HCT116 (cell line): ENCODE measurements around the gene MERTK.

Experiments
- CTCF ChIP-seq, 3 experiments: fragments of 200-600 bp in 1 of 3; sonication (generic) in 1 of 3; IDR thresholded peaks in 2 of 3; conservative IDR thresholded peaks in 1 of 3; 2 replicates each; pipeline ENCODE4 v1.5.1; 2012 to 2017; ENCODE audit warnings: low read depth in 2 of 3, low read length in 2 of 3, antibody characterized with exemption in 1 of 3, borderline replicate concordance in 1 of 3, control low read depth in 1 of 3, mild to moderate bottlenecking in 1 of 3, mixed read lengths in 1 of 3, mixed run types in 1 of 3, moderate library complexity in 1 of 3; ENCODE audit not compliant: insufficient read depth in 1 of 3
- MAX ChIP-seq: IDR thresholded peaks from 2 replicates; pipeline ENCODE4 v1.6.1; 2012
- POLR2A ChIP-seq: IDR thresholded peaks from 2 replicates; pipeline ENCODE4 v1.7.0; 2011; ENCODE audit warnings: borderline replicate concordance; ENCODE audit not compliant: insufficient read depth, insufficient read length; ENCODE audit errors: extremely low read depth
- SIN3A ChIP-seq: IDR thresholded peaks from 2 replicates; pipeline ENCODE4 v1.6.1; 2012; ENCODE audit warnings: low read depth
- SRF ChIP-seq: IDR thresholded peaks from 2 replicates; pipeline ENCODE4 v1.6.1; 2012; ENCODE audit warnings: low read depth
- YY1 ChIP-seq: IDR thresholded peaks from 2 replicates; pipeline ENCODE4 v1.6.1; 2011; ENCODE audit warnings: low read length, low read depth, moderate library complexity, mild to moderate bottlenecking; ENCODE audit not compliant: insufficient replicate concordance; ENCODE audit errors: extremely low read depth

- TF ChIP-seq CTCF (IDR thresholded peaks at IDR 0.05 in 2 of 3, conservative IDR thresholded peaks at IDR 0.05 in 1 of 3; ENCODE audit: borderline replicate concordance in 1 of 3, insufficient read depth in 1 of 3, low read depth in 2 of 3, low read length in 2 of 3), result no peak
- no peak for TF ChIP-seq POLR2A
- no peak for TF ChIP-seq MAX
- TF ChIP-seq YY1, result no peak
- TF ChIP-seq SIN3A, result no peak
- TF ChIP-seq SRF, result no peak
These were observed 75.3 kb downstream of the MERTK start for GRCh38 chr2:111973701-111974100.
